ENCODE measurements around the gene STAG1.
"Not testable (repeated sequence)": the region's sequence is repeated elsewhere in the genome, so short reads cannot be mapped to it uniquely, and the experiment has no call there.

The STAG1 gene

GRCh38 chr3:136639069-136639468, 113.1 kb downstream of the STAG1 start:
- DNase-seq, result no peak

DNA sequence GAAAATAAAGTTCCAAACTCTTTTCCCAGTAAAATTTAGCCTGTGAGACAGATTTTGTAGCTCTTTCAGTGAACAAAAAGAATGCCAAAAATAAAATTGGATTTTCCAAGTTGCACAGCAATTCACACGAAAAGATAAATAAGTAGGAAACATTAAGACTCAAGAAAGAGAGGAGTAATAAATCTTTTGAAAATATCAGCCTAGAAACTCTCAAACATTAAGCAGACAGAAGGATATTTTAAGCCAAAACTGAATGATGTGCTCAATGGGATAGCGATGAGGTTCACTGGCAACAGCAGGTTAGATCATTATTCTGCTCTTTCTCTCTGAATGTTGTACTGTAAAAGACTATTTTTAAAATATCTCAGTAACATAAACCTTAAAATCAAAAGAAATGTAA, 115.0 kb downstream of the STAG1 start:
- no peak for DNase-seq

GRCh38 chr3:136634821-136635220, 117.4 kb downstream of the STAG1 start:
- no peak for DNase-seq

GRCh38 chr3:136632625-136633081, 119.5 kb downstream of the STAG1 start:
- no peak for DNase-seq

DNA sequence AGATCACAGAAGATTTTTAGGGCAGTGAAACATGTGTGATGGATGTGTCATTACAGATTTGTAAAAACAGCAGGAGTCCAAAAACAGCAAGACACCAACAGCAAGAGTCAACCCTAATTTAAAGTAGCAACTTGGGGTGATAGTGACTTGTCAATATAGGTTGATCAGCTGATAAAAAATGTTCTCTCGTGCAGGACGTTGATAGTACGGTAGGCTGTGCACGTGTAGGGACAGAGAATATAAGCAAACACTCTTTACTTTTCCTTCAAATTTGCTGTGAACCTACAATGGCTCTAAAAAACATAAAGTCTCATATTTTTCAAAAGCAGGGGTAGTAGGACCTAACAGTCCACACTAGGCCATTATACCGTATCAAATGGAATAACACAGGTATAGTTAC, 120.8 kb downstream of the STAG1 start:
- DNase-seq, result no peak

- no peak for DNase-seq
Measured at GRCh38 chr3:136630915-136631314, 121.3 kb downstream of the STAG1 start.

DNA sequence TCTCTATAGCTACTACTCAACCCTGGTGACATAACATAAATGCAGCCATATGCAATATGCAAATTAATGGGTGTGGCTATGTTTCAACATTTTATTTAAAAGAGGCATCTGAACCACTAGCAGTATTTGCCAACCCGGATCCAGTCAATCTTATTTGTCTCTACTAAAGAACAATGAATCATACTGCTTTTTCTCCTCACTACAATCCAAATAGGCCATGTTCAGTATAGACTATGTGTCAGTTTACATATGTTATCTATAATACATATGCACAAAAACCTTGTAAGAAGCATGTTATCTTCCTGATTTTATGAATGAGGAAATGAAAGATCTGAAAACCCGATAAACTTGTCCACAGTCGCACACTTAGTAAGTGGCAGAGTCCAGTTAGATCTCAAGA, 125.7 kb downstream of the STAG1 start:
- no peak for DNase-seq

DNA sequence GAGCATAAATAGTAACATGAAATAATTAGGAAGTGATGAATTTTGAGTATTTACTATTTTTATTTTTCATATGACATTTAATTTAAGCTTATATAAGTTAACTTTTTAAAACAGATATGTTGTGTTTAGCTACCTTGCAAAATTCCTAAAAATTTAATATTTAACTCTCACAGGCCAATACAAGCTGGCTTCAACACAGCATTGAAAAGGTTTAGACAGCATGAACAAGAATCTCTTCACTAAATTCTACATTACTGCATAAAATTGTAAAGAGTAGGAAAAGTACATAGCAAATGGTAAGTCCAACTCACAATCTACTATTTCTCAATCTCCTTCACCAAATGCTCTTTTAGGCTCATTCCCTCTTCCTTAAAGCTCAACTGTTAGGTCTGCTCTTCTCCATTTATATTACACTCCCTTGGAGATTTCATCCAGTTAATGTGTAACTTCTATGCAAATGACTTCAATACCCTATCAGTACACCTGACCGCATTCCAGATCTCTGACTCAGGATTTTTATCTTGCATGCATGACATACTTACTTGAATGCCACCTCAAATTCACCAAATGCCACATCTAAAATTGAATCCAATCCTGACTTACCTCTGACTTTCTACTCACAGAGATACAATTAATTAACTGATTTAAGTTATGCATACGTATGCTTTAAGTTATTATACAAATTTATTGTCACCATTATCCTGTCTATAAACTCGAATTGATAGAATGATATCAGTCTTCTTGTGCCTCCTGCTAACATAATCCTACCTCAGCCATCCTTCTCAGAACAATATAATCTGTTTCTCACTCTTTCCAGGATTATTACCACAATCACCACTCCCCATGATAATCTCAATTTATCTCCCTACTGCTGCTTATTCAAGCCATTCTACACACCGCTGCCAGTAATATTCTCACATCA, 127.0 kb downstream of the STAG1 start:
- DNase-seq, result peak; percentile 9 to 57

GRCh38 chr3:136624371-136624770, 127.8 kb downstream of the STAG1 start:
- no peak for DNase-seq

DNA sequence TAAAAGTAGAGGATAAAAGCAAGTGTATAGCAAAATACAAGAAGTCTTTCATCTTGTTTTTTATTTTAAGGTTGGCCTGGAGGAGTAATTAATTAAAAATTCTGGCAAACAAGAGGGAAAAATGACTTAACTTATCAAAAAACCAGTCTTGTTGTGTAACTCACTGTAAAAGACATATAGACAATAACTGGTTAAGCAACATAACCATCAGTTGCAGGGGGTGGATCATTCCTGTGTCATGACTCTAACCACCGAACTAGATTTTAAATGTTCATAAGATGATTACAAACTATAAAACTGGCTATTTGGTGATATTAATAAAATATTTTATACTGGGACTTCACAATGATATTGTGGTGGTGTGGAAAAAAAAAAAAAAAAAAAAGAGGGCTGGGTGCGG, 130.6 kb downstream of the STAG1 start:
- DNase-seq, result no peak

GRCh38 chr3:136620436-136620835, 131.7 kb downstream of the STAG1 start:
- DNase-seq, result no peak

GRCh38 chr3:136617969-136618525, 134.1 kb downstream of the STAG1 start:
- DNase-seq, result not testable (repeated sequence)

DNA sequence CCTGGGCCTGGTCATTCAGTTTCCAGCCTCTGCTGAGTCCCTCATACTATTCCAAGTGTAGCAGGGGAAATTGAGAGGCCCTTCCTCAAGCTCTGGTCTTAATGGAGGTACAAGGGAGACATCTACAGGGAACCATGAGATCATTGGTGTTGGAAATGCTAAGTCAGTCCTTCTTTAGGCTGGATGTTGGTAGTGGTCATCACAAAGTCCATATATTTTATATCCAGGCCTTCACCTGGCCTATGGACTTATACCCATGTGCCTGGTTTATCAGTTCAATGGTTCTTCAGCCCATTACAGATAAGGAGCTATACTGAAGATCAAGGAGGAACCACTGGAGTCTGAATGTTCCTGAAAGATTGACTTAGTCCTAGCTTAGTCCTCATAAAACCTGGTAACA, 135.0 kb downstream of the STAG1 start:
- no peak for DNase-seq

DNA sequence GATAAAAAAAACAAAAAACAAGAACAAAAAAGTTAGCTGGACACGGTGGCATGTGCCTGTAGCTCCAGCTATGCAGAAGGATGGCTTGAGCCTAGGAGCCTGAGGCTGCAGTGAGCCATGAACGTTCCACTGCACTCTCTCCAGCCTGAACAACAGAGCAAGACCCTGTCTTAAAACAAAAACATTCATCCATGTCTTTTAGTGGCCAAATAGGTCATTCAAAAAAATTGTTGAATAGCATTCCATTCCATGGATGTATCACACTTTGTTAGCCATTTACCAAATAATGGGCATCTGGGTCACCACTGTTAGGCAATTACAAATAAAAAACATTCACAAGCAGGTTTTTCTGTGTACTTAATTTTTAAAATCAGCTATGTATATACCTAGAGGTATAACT, 139.7 kb downstream of the STAG1 start:
- DNase-seq, result no peak

- DNase-seq, result no peak
Measured at GRCh38 chr3:136606990-136607389, 145.2 kb downstream of the STAG1 start.

GRCh38 chr3:136606216-136606615, 146.0 kb downstream of the STAG1 start:
- DNase-seq, result not testable (repeated sequence)

GRCh38 chr3:136604961-136605360, 147.2 kb downstream of the STAG1 start:
- peak in 1 of 2 experiments; percentile 40 for DNase-seq

- DNase-seq, result no peak
Measured at GRCh38 chr3:136602818-136603217, 149.4 kb downstream of the STAG1 start.

DNA sequence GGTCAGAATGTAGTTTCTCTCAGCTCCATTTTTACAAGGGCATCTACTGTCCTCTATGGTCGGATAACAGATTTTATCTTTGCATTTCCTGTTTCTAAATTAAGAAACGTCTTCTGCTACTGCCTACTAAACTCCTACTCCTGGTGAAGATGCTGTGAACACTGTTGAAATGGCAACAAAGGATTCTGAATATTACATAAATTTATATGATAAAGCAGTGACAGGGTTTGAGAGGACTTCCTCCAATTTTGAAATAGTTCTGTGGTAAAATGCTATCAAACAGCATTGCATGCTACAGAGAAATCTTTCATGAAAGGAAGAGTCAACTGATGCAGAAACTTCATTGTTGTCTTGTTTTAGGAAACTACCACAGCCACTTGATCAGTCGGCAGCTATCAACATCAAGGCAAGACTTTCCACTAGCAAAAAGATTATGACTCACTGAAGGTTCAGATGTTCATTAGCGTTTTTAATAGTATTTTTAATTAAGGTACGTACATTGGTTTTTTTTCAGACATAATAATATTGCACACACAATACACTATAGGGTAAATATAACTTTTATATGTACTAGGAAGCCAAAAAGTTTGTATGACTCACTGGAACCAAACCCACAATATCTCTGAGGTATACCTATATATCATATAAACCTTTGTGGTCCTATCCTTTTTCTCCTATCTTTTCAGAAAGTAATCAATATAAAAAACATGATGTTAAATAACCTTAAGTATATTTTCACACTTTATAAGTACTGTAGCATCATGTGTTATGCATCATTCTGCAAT, 156.1 kb downstream of the STAG1 start:
- DNase-seq, result peak in 1 of 2 experiments; percentile 20

- DNase-seq, result no peak
Measured at GRCh38 chr3:136586580-136586979, 165.6 kb downstream of the STAG1 start.

- no peak for DNase-seq
Measured at GRCh38 chr3:136584728-136585127, 167.4 kb downstream of the STAG1 start.

DNA sequence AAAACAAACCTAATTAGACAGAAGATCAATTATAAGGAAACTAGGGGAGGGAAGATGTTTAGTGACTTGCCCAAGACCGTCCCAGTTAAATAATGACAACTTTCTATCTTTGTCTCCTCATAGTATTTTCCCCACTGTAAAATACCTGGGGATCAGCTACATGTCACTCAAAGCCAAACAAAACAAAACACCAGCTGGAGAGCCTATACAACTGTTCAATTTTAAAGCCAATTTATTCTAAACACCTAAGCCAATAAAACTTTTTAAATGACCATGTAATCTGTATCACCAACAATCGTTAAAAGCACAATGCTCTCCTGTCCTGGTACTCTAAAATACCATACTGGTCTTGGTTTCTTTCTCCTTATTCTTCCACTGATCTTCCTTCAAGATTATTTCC, 168.4 kb downstream of the STAG1 start:
- DNase-seq, result no peak

DNA sequence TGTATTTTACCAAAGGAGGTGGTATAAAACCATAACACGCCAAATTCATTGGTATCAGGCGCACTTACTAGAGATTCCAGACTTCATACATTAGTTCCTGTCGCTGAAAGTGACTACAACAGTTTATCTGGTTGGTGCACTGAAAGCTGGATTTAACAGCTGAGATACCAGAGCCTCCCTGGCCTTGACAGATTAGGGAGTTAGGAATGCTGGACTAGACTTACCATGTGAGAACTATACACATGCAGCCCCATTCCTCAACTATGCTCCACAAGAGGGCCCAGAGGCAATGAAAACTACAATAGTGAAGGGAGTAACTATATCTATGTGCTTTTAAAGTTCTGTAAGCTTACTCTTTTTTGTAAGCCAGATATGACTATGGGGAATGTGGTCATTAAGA, 174.4 kb downstream of the STAG1 start:
- no peak for DNase-seq

All from SW 1271 (cell line).